Neural progenitor cell (in vitro differentiated cells): ENCODE data around the gene NOX3. TPM values are rescaled to one million over a fixed set of nuclear protein-coding genes. Genes with fewer than 3 reads are reported as not detected.
A peak's percentile ranks its signal among the peaks of the same experiment; 100 is the strongest.

Source experiments
- DNase-seq: peaks from one replicate; pipeline ENCODE4 v3.0.0-alpha.2; 2016; ENCODE audit warnings: low spot score
- H2AFZ ChIP-seq: fragments of 200-600 bp; sonication (generic); replicated peaks from 2 replicates; pipeline ENCODE4 v1.6.1; 2016; ENCODE audit warnings: antibody characterized with exemption
- H3F3A ChIP-seq: fragments of 200-600 bp; sonication (generic); 2 replicates; pipeline ENCODE4 v1.6.1; 2016; ENCODE audit warnings: antibody characterized with exemption, low read depth
- H3K27ac ChIP-seq: fragments of 200-600 bp; sonication (generic); 2 replicates; pipeline ENCODE4 v1.5.1; 2016; ENCODE audit warnings: mild to moderate bottlenecking
- H3K27me3 ChIP-seq: fragments of 200-600 bp; sonication (generic); 2 replicates; pipeline ENCODE4 v1.6.1; 2016; ENCODE audit warnings: mild to moderate bottlenecking, moderate library complexity
- H3K36me3 ChIP-seq: fragments of 200-600 bp; sonication (generic); 2 replicates; pipeline ENCODE4 v1.5.1; 2016
- H3K4me1 ChIP-seq: fragments of 200-600 bp; sonication (generic); 2 replicates; pipeline ENCODE4 v1.6.1; 2016; ENCODE audit warnings: mixed run types
- H3K4me2 ChIP-seq: fragments of 200-600 bp; sonication (generic); 2 replicates; pipeline ENCODE4 v1.6.1; 2016
- H3K4me3 ChIP-seq: fragments of 200-600 bp; sonication (generic); 2 replicates; pipeline ENCODE4 v1.5.1; 2016
- H3K79me2 ChIP-seq: fragments of 200-600 bp; sonication (generic); 2 replicates; pipeline ENCODE4 v1.6.1; 2016; ENCODE audit warnings: low read depth
- H3K9ac ChIP-seq: fragments of 200-600 bp; sonication (generic); 2 replicates; pipeline ENCODE4 v1.6.1; 2016
- H3K9me3 ChIP-seq: fragments of 200-600 bp; sonication (generic); 2 replicates; pipeline ENCODE4 v1.5.1; 2016; ENCODE audit warnings: low read depth
- H4K20me1 ChIP-seq: fragments of 200-600 bp; sonication (generic); 2 replicates; pipeline ENCODE4 v1.6.1; 2016; ENCODE audit warnings: low read depth
- H3K27ac Mint-ChIP-seq: 3 replicates; pipeline ENCODE4 v1.8.0; 2021; ENCODE audit warnings: mixed read lengths
- H3K27me3 Mint-ChIP-seq: 2 replicates; pipeline ENCODE4 v1.8.0; 2022; ENCODE audit warnings: low read depth, mild to moderate bottlenecking, inconsistent platforms, moderate library complexity, mixed read lengths; ENCODE audit not compliant: insufficient read depth
- H3K36me3 Mint-ChIP-seq: 3 replicates; pipeline ENCODE4 v1.8.0; 2021; ENCODE audit warnings: mixed read lengths
- H3K4me1 Mint-ChIP-seq: 3 replicates; pipeline ENCODE4 v1.8.0; 2021; ENCODE audit warnings: mixed read lengths
- H3K4me3 Mint-ChIP-seq: 3 replicates; pipeline ENCODE4 v1.8.0; 2021; ENCODE audit warnings: mild to moderate bottlenecking, moderate library complexity, mixed read lengths
- H3K9me3 Mint-ChIP-seq: 3 replicates; pipeline ENCODE4 v1.8.0; 2020; ENCODE audit warnings: mixed read lengths
- EZH2 ChIP-seq: fragments of 200-600 bp; sonication (generic); IDR thresholded peaks from 2 replicates; pipeline ENCODE4 v1.6.1; 2017; ENCODE audit warnings: antibody characterized with exemption, mild to moderate bottlenecking, moderate library complexity
- EZH2phosphoT487 ChIP-seq: fragments of 200-600 bp; sonication (generic); IDR thresholded peaks from 2 replicates; pipeline ENCODE4 v1.6.1; 2017; ENCODE audit warnings: antibody characterized with exemption
- total RNA-seq: library from RNA; depleted of rRNA; stranded (reverse); fragments of >200 nt; gene quantifications from 2 replicates; pipeline ENCODE4 v1.2.3, GENCODE V29; 2015; ENCODE audit warnings: low replicate concordance
- TF ChIP-seq, protein P1 (sequence below): fragments of 200-600 bp; sonication (generic); IDR thresholded peaks from 2 replicates; pipeline ENCODE4 v1.5.1; 2017; ENCODE audit warnings: antibody characterized with exemption, mild to moderate bottlenecking

NOX3 gene
- total RNA-seq, 1 donor from 2014 or later, result not detected

DNA sequence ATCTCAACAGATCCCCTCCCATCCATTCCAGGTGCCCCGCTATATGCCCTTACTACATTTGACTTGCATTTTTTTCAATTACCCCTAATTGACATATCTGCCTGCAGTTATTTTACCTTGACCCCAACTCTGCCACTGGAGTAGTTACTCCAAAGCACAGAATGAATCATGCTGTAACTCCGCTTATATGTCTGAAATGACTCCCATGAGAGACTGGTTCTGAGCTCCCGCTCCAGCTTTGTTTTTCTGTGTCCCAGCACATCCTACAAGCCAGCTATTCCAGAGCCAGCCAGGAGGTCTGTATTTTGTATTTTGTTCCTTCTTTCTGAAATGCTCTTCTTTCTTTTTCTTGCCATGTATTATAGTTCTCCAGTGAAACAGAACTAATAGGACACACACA, 10.9 kb upstream of the NOX3 start:
- H3K79me2 ChIP-seq, result no peaks in the 10 kb centered on the region
- H3K4me2 ChIP-seq, result no peak overlapping the region
- Mint-ChIP-seq H3K36me3 (peaks cover 5% of the 10 kb centered on the region), H3K4me1 (peaks cover 4% of the 10 kb centered on the region), H3K27me3 (peaks cover 2% of the 10 kb centered on the region), H3K4me3 (no peak overlapping the region), H3K9me3 (peaks cover 26% of the 10 kb centered on the region), H3K27ac (no peak overlapping the region)
- H3K9ac ChIP-seq, result no peak overlapping the region
- no peaks in the 10 kb centered on the region for H3K9me3 ChIP-seq
- H4K20me1 ChIP-seq, result no peaks in the 10 kb centered on the region
- no peaks in the 10 kb centered on the region for H3K27me3 ChIP-seq
- H3F3A ChIP-seq, result no peaks in the 10 kb centered on the region
- peaks cover 5% of the 10 kb centered on the region for H3K4me1 ChIP-seq
- no peak for TF ChIP-seq EZH2
- TF ChIP-seq, protein P1, sequence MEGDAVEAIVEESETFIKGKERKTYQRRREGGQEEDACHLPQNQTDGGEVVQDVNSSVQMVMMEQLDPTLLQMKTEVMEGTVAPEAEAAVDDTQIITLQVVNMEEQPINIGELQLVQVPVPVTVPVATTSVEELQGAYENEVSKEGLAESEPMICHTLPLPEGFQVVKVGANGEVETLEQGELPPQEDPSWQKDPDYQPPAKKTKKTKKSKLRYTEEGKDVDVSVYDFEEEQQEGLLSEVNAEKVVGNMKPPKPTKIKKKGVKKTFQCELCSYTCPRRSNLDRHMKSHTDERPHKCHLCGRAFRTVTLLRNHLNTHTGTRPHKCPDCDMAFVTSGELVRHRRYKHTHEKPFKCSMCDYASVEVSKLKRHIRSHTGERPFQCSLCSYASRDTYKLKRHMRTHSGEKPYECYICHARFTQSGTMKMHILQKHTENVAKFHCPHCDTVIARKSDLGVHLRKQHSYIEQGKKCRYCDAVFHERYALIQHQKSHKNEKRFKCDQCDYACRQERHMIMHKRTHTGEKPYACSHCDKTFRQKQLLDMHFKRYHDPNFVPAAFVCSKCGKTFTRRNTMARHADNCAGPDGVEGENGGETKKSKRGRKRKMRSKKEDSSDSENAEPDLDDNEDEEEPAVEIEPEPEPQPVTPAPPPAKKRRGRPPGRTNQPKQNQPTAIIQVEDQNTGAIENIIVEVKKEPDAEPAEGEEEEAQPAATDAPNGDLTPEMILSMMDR, result no peak
- TF ChIP-seq EZH2phosphoT487, result no peak
- no peaks in the 10 kb centered on the region for H3K36me3 ChIP-seq
- no peak overlapping the region for H2AFZ ChIP-seq
- no peak overlapping the region for H3K27ac ChIP-seq
- no peak overlapping the region for H3K4me3 ChIP-seq
- DNase-seq, result no peak

DNA sequence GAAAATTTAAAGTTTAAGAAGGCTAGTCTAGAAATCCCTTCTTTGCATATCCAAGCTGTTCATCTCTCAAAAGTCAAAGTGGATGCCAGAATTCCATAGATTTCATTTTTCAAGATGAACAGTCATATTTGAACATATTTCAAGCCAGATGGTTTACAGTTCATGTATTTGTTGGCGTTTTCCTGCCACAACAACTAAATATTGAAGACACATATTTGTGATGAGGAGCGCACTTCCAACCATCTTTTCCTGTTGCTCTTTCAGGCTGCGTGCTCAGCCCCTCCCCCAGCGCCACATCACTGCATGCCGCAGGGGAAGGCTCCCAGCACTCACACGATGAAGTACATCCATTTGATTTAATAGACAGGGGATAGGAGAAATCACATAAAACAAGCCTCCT, 5.9 kb upstream of the NOX3 start:
- Histone ChIP-seq H3K9ac (no peak overlapping the region), H3K4me2 (no peak overlapping the region), H3K4me1 (peaks cover 22% of the 10 kb centered on the region), H3K79me2 (no peaks in the 10 kb centered on the region), H3K4me3 (no peak overlapping the region), H2AFZ (peak overlapping the region; percentile 48), H3F3A (no peaks in the 10 kb centered on the region), H4K20me1 (no peaks in the 10 kb centered on the region), H3K27ac (no peak overlapping the region), H3K36me3 (no peaks in the 10 kb centered on the region), H3K27me3 (no peaks in the 10 kb centered on the region), H3K9me3 (no peaks in the 10 kb centered on the region)
- H3K4me3 Mint-ChIP-seq, result no peak overlapping the region
- H3K4me1 Mint-ChIP-seq, result peaks cover 4% of the 10 kb centered on the region
- H3K9me3 Mint-ChIP-seq, result peaks cover 8% of the 10 kb centered on the region
- H3K27ac Mint-ChIP-seq, result no peak overlapping the region
- no peak for DNase-seq
- H3K27me3 Mint-ChIP-seq, result no peaks in the 10 kb centered on the region
- H3K36me3 Mint-ChIP-seq, result no peaks in the 10 kb centered on the region
- TF ChIP-seq EZH2 (no peak), EZH2phosphoT487 (no peak)
- TF ChIP-seq, protein P1, result no peak

DNA sequence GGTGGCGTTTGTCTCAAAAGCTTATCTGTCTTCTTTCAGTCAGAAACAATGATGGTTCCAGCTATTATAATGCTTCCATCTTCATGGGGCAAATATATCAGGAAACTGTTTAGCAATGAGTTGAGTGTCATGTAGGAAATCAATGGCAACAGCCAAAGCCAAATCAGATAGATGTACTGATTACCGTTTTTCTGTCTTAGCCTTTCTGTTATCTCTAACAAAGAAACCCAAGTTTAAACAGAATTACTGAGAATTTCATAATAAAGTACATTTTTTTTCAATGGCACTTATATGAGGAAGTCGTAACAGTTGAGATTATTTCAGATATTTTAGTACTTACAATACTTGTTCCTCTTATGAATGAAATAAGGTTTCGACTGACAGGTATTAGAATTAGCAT, 1.2 kb downstream of the NOX3 start:
- H2AFZ ChIP-seq, result no peak overlapping the region
- no peak overlapping the region for H3K4me2 ChIP-seq
- Mint-ChIP-seq H3K4me3 (no peak overlapping the region), H3K27me3 (no peaks in the 10 kb centered on the region), H3K36me3 (no peaks in the 10 kb centered on the region), H3K4me1 (peaks cover 11% of the 10 kb centered on the region), H3K27ac (no peak overlapping the region), H3K9me3 (no peaks in the 10 kb centered on the region)
- H3K4me1 ChIP-seq, result peaks cover 28% of the 10 kb centered on the region
- no peaks in the 10 kb centered on the region for H3K9me3 ChIP-seq
- no peak for DNase-seq
- H3K79me2 ChIP-seq, result no peaks in the 10 kb centered on the region
- H4K20me1 ChIP-seq, result no peaks in the 10 kb centered on the region
- TF ChIP-seq, protein P1, result no peak
- no peak for TF ChIP-seq EZH2phosphoT487
- TF ChIP-seq EZH2, result no peak
- no peak overlapping the region for H3K27ac ChIP-seq
- H3K27me3 ChIP-seq, result no peaks in the 10 kb centered on the region
- no peak overlapping the region for H3K4me3 ChIP-seq
- H3K9ac ChIP-seq, result no peak overlapping the region
- H3K36me3 ChIP-seq, result no peaks in the 10 kb centered on the region
- H3F3A ChIP-seq, result peaks cover 3% of the 10 kb centered on the region
